WTC11 (cell line): ENCODE results near the gene RNF20. TPM values are rescaled to one million over a fixed set of nuclear protein-coding genes. Genes with fewer than 3 reads are reported as not detected.

ENCODE experiments used
- ATAC-seq: fragments of 200-7000 bp; cut with Tn5 transposase; 2 replicates; pipeline ENCODE4 v1.10.0; 2021; ENCODE audit warnings: mild to moderate bottlenecking, moderate library complexity
- CTCF ChIA-PET: fragments of 300-600 bp; sonication (Branson Sonifier 250); formaldehyde crosslinking; loops from one replicate; lab custom pipeline; 2021; ENCODE audit warnings: antibody characterized with exemption; lab: Charles Lee
- POLR2A ChIA-PET: fragments of 350-600 bp; sonication (Branson Sonifier 250); formaldehyde crosslinking; loops from one replicate; lab custom pipeline; 2021; ENCODE audit warnings: antibody characterized with exemption; lab: Charles Lee
- DNase-seq: peaks from one replicate; pipeline ENCODE4 v3.0.0; 2021; ENCODE audit warnings: low spot score
- H3K27ac Mint-ChIP-seq: 2 replicates; pipeline ENCODE4 v1.8.0; 2021; ENCODE audit warnings: mixed read lengths
- H3K27me3 Mint-ChIP-seq: 2 replicates; pipeline ENCODE4 v1.8.0; 2021; ENCODE audit warnings: low read depth, mild to moderate bottlenecking, moderate library complexity, mixed read lengths
- H3K36me3 Mint-ChIP-seq: 2 replicates; pipeline ENCODE4 v1.8.0; 2021; ENCODE audit warnings: mixed read lengths
- H3K4me1 Mint-ChIP-seq: 2 replicates; pipeline ENCODE4 v1.8.0; 2022; ENCODE audit warnings: mixed read lengths
- H3K4me3 Mint-ChIP-seq: 2 replicates; pipeline ENCODE4 v1.8.0; 2021; ENCODE audit warnings: mild to moderate bottlenecking, moderate library complexity, mixed read lengths
- H3K9me3 Mint-ChIP-seq: 2 replicates; pipeline ENCODE4 v1.8.0; 2021; ENCODE audit warnings: mixed read lengths
- E2F4 ChIP-seq: sonication (generic); formaldehyde crosslinking; IDR thresholded peaks from 2 replicates; pipeline ENCODE4 v1.8.1; 2022; ENCODE audit warnings: low read depth, mild to moderate bottlenecking, moderate library complexity, missing genetic modification reagents, borderline replicate concordance
- HMGXB4 ChIP-seq: sonication (generic); formaldehyde crosslinking; IDR thresholded peaks from 2 replicates; pipeline ENCODE4 v1.8.1; 2023; ENCODE audit warnings: mild to moderate bottlenecking, moderate library complexity, missing genetic modification reagents
- JUN ChIP-seq: sonication (generic); formaldehyde crosslinking; IDR thresholded peaks from 2 replicates; pipeline ENCODE4 v1.8.0; 2023; ENCODE audit warnings: mild to moderate bottlenecking, missing genetic modification reagents
- MLX ChIP-seq: sonication (generic); formaldehyde crosslinking; IDR thresholded peaks from 2 replicates; pipeline ENCODE4 v1.8.1; 2023; ENCODE audit warnings: mild to moderate bottlenecking, missing genetic modification reagents, moderate library complexity
- PRDM15 ChIP-seq: sonication (generic); formaldehyde crosslinking; IDR thresholded peaks from 2 replicates; pipeline ENCODE4 v1.8.0; 2022; ENCODE audit warnings: missing genetic modification reagents
- PRRX2 ChIP-seq: fragments of 250-450 bp; sonication (Bioruptor Pico); IDR thresholded peaks from 2 replicates; pipeline ENCODE4 v1.8.0; 2021; ENCODE audit warnings: mild to moderate bottlenecking
- RELA ChIP-seq: sonication (generic); formaldehyde crosslinking; IDR thresholded peaks from 2 replicates; pipeline ENCODE4 v1.8.1; 2022; ENCODE audit warnings: missing genetic modification reagents, mild to moderate bottlenecking, borderline replicate concordance
- TEAD1 ChIP-seq: sonication (generic); formaldehyde crosslinking; IDR thresholded peaks from 2 replicates; pipeline ENCODE4 v1.8.0; 2022; ENCODE audit warnings: mild to moderate bottlenecking, missing genetic modification reagents
- ZNF138 ChIP-seq: sonication (generic); formaldehyde crosslinking; conservative IDR thresholded peaks from 2 replicates; pipeline ENCODE4 v1.8.1; 2022; ENCODE audit warnings: mild to moderate bottlenecking, moderate library complexity, missing genetic modification reagents
- ZNF219 ChIP-seq: sonication (generic); formaldehyde crosslinking; IDR thresholded peaks from 2 replicates; pipeline ENCODE4 v1.8.0; 2023; ENCODE audit warnings: missing genetic modification reagents, mild to moderate bottlenecking, borderline replicate concordance
- ZNF263 ChIP-seq: sonication (generic); formaldehyde crosslinking; IDR thresholded peaks from 2 replicates; pipeline ENCODE4 v1.8.1; 2022; ENCODE audit warnings: low read depth, mild to moderate bottlenecking, moderate library complexity, missing genetic modification reagents
- ZNF281 ChIP-seq: sonication (generic); formaldehyde crosslinking; IDR thresholded peaks from 2 replicates; pipeline ENCODE4 v1.8.0; 2023; ENCODE audit warnings: mild to moderate bottlenecking, missing genetic modification reagents
- ZNF671 ChIP-seq: fragments of 250-450 bp; sonication (Bioruptor Pico); IDR thresholded peaks from 2 replicates; pipeline ENCODE4 v1.8.0; 2021; ENCODE audit warnings: mild to moderate bottlenecking
- total RNA-seq: library from RNA; stranded (reverse); gene quantifications from 3 replicates; pipeline ENCODE4 v1.2.3, GENCODE V29; 2021
- TF ChIP-seq, protein P1 (sequence below): sonication (generic); formaldehyde crosslinking; conservative IDR thresholded peaks from 2 replicates; pipeline ENCODE4 v1.8.1; 2022; ENCODE audit warnings: mild to moderate bottlenecking, missing genetic modification reagents
- TF ChIP-seq, protein P2 (sequence below): fragments of 250-450 bp; sonication (Bioruptor Pico); conservative IDR thresholded peaks from 2 replicates; pipeline ENCODE4 v1.9.0; 2021; ENCODE audit warnings: mild to moderate bottlenecking
- TF ChIP-seq, protein P3 (sequence below): sonication (generic); formaldehyde crosslinking; IDR thresholded peaks from 2 replicates; pipeline ENCODE4 v1.8.1; 2022; ENCODE audit warnings: missing genetic modification reagents, borderline replicate concordance

RNF20 gene
- total RNA-seq, 1 experiment from 2014 or later: 52.6 TPM

DNA sequence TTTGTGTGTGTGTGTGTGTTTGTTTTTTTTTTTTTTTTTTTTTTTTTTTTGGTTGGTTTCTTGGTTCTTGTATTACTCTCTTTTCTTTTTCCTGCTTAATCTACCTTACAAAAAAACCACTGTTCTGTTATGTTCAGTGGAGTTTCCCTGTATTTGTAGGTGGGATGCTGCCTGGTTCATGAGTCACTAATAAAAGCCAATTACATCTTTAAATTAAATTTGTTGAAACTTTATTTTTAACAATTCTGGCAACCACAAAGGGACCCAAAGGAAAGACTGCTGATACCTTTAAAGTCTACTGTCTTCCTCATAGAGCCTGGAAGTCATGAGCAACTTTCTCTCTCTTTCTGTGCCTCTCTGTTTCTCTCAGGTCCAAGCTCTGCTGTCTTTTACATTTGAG, 29.5 kb upstream of the RNF20 start (continued):
- no peak for TF ChIP-seq RELA (CRISPR knock-in tag)
- TF ChIP-seq MLX (CRISPR knock-in tag): no peak
- TF ChIP-seq ZNF671: no peak
- TF ChIP-seq, protein P1, sequence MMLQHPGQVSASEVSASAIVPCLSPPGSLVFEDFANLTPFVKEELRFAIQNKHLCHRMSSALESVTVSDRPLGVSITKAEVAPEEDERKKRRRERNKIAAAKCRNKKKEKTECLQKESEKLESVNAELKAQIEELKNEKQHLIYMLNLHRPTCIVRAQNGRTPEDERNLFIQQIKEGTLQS (CRISPR knock-in tag): no peak

GRCh38 chr9:101508211-101508610, 25.4 kb upstream of the RNF20 start:
- no peak for DNase-seq
- CTCF ChIA-PET: interaction anchor here (1.3 kb wide), 3 partner anchors 21 to 59 kb away, joined by 3 read pairs; no protein-coding TSS in a partner anchor
- no peak overlapping the region for H3K27ac Mint-ChIP-seq
- POLR2A ChIA-PET: interaction anchor here (0.7 kb wide), 2 partner anchors 9 to 675 kb away, joined by 7 to 10 read pairs; no protein-coding TSS in a partner anchor
- no peak for ATAC-seq
- no peak overlapping the region for H3K4me3 Mint-ChIP-seq
- no peak for TF ChIP-seq HMGXB4 (CRISPR knock-in tag)
- no peak for TF ChIP-seq E2F4 (CRISPR knock-in tag)
- TF ChIP-seq ZNF263 (CRISPR knock-in tag): no peak
- no peaks in the 10 kb centered on the region for H3K9me3 Mint-ChIP-seq
- no peaks in the 10 kb centered on the region for H3K36me3 Mint-ChIP-seq
- H3K4me1 Mint-ChIP-seq: peaks cover 17% of the 10 kb centered on the region
- H3K27me3 Mint-ChIP-seq: no peaks in the 10 kb centered on the region

- Mint-ChIP-seq H3K27ac (no peak overlapping the region), H3K4me3 (no peak overlapping the region), H3K9me3 (no peaks in the 10 kb centered on the region), H3K4me1 (peaks cover 30% of the 10 kb centered on the region), H3K27me3 (no peaks in the 10 kb centered on the region), H3K36me3 (no peaks in the 10 kb centered on the region)
- no peak for DNase-seq
- ChIA-PET POLR2A (no interaction called here), CTCF (no interaction called here)
- ATAC-seq: no peak
- TF ChIP-seq PRDM15 (CRISPR knock-in tag) (no peak), ZNF219 (CRISPR knock-in tag) (no peak), PRRX2 (CRISPR knock-in tag) (no peak), ZNF138 (CRISPR knock-in tag) (no peak), TEAD1 (CRISPR knock-in tag) (no peak), ZNF281 (no peak), JUN (no peak)
- TF ChIP-seq, protein P2, sequence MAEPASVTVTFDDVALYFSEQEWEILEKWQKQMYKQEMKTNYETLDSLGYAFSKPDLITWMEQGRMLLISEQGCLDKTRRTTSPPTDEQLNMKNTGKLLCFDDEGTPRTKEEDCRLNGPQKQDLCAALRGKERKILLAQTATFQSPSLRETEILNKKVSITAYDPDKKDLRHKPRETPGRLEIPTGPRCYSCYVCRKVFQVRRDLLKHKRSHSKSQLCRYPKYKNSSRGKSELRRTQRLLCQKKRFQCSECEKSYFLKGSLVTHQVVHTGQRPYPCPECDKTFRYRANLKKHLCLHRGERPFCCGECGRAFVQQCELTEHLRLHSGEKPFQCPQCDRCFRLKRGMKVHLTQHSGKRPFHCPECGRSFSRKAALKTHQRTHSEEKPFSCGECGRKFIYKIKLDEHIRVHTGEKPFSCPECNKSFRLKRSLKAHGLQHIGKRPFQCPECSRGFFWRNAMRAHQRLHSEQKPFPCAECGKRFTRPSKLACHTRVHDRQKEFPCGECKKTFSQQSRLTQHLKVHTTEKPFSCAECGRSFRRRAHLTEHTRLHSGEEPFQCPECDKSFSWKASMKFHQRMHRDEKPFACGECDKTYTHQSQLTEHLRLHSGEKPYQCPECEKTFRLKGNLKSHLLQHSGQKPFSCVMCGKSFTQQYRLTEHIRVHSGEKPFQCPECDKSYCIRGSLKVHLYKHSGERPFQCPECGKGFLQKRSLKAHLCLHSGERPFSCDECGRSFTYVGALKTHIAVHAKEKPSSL: no peak
- TF ChIP-seq, protein P3, sequence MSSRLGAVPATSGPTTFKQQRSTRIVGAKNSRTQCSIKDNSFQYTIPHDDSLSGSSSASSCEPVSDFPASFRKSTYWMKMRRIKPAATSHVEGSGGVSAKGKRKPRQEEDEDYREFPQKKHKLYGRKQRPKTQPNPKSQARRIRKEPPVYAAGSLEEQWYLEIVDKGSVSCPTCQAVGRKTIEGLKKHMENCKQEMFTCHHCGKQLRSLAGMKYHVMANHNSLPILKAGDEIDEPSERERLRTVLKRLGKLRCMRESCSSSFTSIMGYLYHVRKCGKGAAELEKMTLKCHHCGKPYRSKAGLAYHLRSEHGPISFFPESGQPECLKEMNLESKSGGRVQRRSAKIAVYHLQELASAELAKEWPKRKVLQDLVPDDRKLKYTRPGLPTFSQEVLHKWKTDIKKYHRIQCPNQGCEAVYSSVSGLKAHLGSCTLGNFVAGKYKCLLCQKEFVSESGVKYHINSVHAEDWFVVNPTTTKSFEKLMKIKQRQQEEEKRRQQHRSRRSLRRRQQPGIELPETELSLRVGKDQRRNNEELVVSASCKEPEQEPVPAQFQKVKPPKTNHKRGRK (CRISPR knock-in tag): no peak
Observed at GRCh38 chr9:101509572-101509971, 24.1 kb upstream of the RNF20 start.
